Keratinocyte (primary cell): Measurements from ENCODE around the gene SNAPC4. TPM values are rescaled to one million over a fixed set of nuclear protein-coding genes. Genes with fewer than 3 reads are reported as not detected.

ENCODE experiments used
- DNase-seq: peaks from one replicate; pipeline ENCODE4 v3.0.0-alpha.2; 2011; ENCODE audit warnings: low read depth, missing footprints, low spot score
- FAIRE-seq: peaks from 2 replicates; lab custom pipeline; 2011; peaks lifted over from hg19 to GRCh38; lab: Jason Lieb, UNC
- H2AFZ ChIP-seq: 2 replicates; pipeline ENCODE4 v1.6.0; 2012; ENCODE audit warnings: low read length, control low read depth, inconsistent platforms; ENCODE audit not compliant: control insufficient read depth
- H3K27ac ChIP-seq: 2 replicates; pipeline ENCODE4 v1.5.1; 2011; ENCODE audit warnings: low read length; ENCODE audit not compliant: control insufficient read depth, insufficient read depth
- H3K27me3 ChIP-seq: 3 replicates; pipeline ENCODE4 v1.6.0; 2011; ENCODE audit warnings: low read length; ENCODE audit not compliant: control insufficient read depth, insufficient read depth; ENCODE audit errors: extremely low read depth
- H3K36me3 ChIP-seq, 2 experiments: 2 replicates in 1 of 2; 3 replicates in 1 of 2; pipeline ENCODE4 v1.5.1; 2011; ENCODE audit warnings: low read length in 2 of 2, mild to moderate bottlenecking in 1 of 2; ENCODE audit not compliant: control insufficient read depth in 2 of 2, insufficient read depth in 2 of 2; ENCODE audit errors: extremely low read depth in 1 of 2
- H3K4me1 ChIP-seq: 3 replicates; pipeline ENCODE4 v1.5.1; 2011; ENCODE audit warnings: low read length; ENCODE audit not compliant: control insufficient read depth, insufficient read depth; ENCODE audit errors: extremely low read depth
- H3K4me2 ChIP-seq: 3 replicates; pipeline ENCODE4 v1.6.0; 2011; ENCODE audit warnings: low read depth, low read length; ENCODE audit not compliant: control insufficient read depth, insufficient read depth; ENCODE audit errors: extremely low read depth
- H3K4me3 ChIP-seq, 3 experiments: fragments of 200-600 bp in 1 of 3; sonication (generic) in 1 of 3; 2 replicates in 2 of 3; 3 replicates in 1 of 3; pipeline ENCODE4 v1.5.1; 2011 to 2016; ENCODE audit warnings: low read length in 3 of 3, mild to moderate bottlenecking in 3 of 3, control low read depth in 2 of 3, inconsistent platforms in 1 of 3, low read depth in 1 of 3, mixed read lengths in 1 of 3, mixed run types in 1 of 3, moderate library complexity in 1 of 3; ENCODE audit not compliant: control insufficient read depth in 2 of 3, insufficient read depth in 2 of 3; ENCODE audit errors: extremely low read depth in 1 of 3
- H3K79me2 ChIP-seq: 2 replicates; pipeline ENCODE4 v1.6.0; 2012; ENCODE audit warnings: low read length; ENCODE audit not compliant: control insufficient read depth, insufficient read depth
- H3K9ac ChIP-seq: 3 replicates; pipeline ENCODE4 v1.6.0; 2011; ENCODE audit warnings: low read length; ENCODE audit not compliant: control insufficient read depth, insufficient read depth; ENCODE audit errors: extremely low read depth
- H3K9me1 ChIP-seq: 3 replicates; pipeline ENCODE4 v1.6.0; 2011; ENCODE audit warnings: low read length; ENCODE audit not compliant: control insufficient read depth, insufficient read depth; ENCODE audit errors: extremely low read depth
- H3K9me3 ChIP-seq: 2 replicates; pipeline ENCODE4 v1.5.1; 2012; ENCODE audit warnings: low read depth, low read length; ENCODE audit not compliant: control insufficient read depth
- H4K20me1 ChIP-seq: 3 replicates; pipeline ENCODE4 v1.6.0; 2011; ENCODE audit warnings: low read length; ENCODE audit not compliant: control insufficient read depth, insufficient read depth; ENCODE audit errors: extremely low read depth
- CTCF ChIP-seq, 3 experiments: IDR thresholded peaks in 1 of 3; conservative IDR thresholded peaks in 1 of 3; optimal IDR thresholded peaks in 1 of 3; 2 replicates in 2 of 3; 3 replicates in 1 of 3; pipeline versions ENCODE3 to v1.5.1; 2011; ENCODE audit warnings: low read length in 3 of 3, mild to moderate bottlenecking in 3 of 3, moderate library complexity in 2 of 3, control low read depth in 1 of 3, inconsistent platforms in 1 of 3; ENCODE audit not compliant: insufficient read depth in 2 of 3; ENCODE audit errors: extremely low read depth in 1 of 3
- EZH2 ChIP-seq: IDR thresholded peaks from one replicate; pipeline ENCODE4 v1.6.1; 2012; ENCODE audit warnings: inconsistent platforms, mild to moderate bottlenecking, low read length, moderate library complexity
- dilution Hi-C: fragments of 300-500 bp; cut with MboI; formaldehyde crosslinking; loops from one replicate; pipeline ENCODE4 v1.7.0; 2020; ENCODE audit warnings: low sequenced_read_pairs; ENCODE audit not compliant: extremely low pct_ligation_motif_present
- polyA plus RNA-seq, 5 experiments: library from polyadenylated mRNA; depleted of rRNA in 3 of 5; stranded (reverse) in 3 of 5; stranded (forward) in 1 of 5; unstranded in 1 of 5; fragments of >200 nt; gene quantifications; 1 replicate in 1 of 5; 2 replicates in 3 of 5; 3 replicates in 1 of 5; pipeline versions ENCODE4 v1.2.1 to v1.2.3, GENCODE V29; 2011 to 2012; ENCODE audit warnings: missing spikeins in 2 of 5, low read depth in 1 of 5, low replicate concordance in 1 of 5

Gene SNAPC4
- polyA plus RNA-seq, 1 donor (not counting 4 experiments of a cell fraction or from before 2014, with no cell fraction given): 3.6 TPM

DNA sequence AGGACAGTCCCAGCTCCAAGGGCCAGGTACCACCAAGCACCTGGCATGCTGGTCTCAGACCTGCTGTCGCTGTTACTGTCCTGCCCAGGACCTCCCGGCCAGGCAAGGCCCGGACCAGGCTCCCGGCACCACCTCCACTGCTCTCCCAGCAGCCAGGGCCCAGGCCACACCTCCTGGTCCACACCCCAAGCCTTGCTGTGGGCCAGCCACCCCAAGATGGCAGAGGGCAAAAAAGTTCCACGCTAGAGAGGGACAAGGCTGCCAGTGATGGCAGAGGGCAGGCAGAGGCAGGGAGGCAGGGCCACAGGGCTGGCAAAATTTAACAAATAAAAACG, 37.6 kb downstream of the SNAPC4 start:
- FAIRE-seq (no peak), DNase-seq (no peak)
- H4K20me1 ChIP-seq: no peaks in the 10 kb centered on the region
- H3K27ac ChIP-seq: no peak overlapping the region
- H3K9ac ChIP-seq: no peak overlapping the region
- H3K4me1 ChIP-seq: peaks cover 12% of the 10 kb centered on the region
- TF ChIP-seq EZH2: no peak
- TF ChIP-seq CTCF (optimal IDR thresholded peaks at IDR 0.05 in 1 of 3, IDR thresholded peaks at IDR 0.05 in 1 of 3, conservative IDR thresholded peaks at IDR 0.05 in 1 of 3; ENCODE audit: extremely low read depth in 1 of 3, insufficient read depth in 2 of 3, low read length in 3 of 3): no peak
- no peaks in the 10 kb centered on the region for H3K79me2 ChIP-seq
- H3K27me3 ChIP-seq: no peaks in the 10 kb centered on the region
- no peak overlapping the region for H3K4me3 ChIP-seq
- H3K4me2 ChIP-seq: peak overlapping the region; percentile 76
- no peaks in the 10 kb centered on the region for H3K9me1 ChIP-seq
- no peaks in the 10 kb centered on the region for H3K9me3 ChIP-seq
- dilution Hi-C loops: no loop called here
- H3K36me3 ChIP-seq: peaks cover 0 to 3% of the 10 kb centered on the region in 2 experiments
- H2AFZ ChIP-seq: no peak overlapping the region

DNA sequence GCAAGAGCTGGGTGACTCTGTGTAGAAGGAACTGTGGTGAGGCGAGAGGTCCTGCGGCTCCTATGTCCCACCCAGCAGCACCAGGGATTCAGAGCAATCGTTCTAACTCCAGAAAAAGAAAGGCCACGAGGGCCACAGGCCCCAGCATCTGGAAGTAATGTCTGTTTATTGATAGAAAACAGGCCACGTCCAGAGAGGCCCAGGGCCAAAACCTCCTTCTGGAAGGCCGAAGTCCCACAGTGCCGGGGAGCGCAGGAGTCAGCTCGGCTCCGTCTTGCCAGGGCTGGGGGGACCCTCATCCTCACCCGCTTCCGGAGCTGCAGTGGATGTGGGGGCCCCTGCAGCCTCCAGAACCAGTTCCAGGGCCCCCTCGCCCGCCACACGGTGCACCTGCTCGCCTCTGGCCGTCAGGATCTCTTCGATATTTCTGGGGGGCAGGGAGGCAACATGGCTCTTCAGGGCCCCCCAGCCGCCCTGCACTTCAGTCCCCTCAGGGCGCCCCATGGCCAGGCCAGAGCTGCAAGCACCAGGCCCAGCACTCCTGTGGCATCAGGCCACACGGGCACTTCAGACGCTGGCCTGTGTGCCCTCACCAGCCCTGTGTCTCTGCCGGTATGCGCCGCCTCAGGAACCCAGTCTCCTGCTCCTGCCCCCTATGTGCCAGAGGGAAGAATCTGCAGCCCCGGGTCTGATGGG, 38.1 kb downstream of the SNAPC4 start:
- peaks cover 12% of the 10 kb centered on the region for H3K4me1 ChIP-seq
- H4K20me1 ChIP-seq: no peaks in the 10 kb centered on the region
- no peaks in the 10 kb centered on the region for H3K9me3 ChIP-seq
- no peak for TF ChIP-seq EZH2
- H3K9ac ChIP-seq: no peak overlapping the region
- H3K27me3 ChIP-seq: no peaks in the 10 kb centered on the region
- H3K36me3 ChIP-seq: peaks cover 0 to 3% of the 10 kb centered on the region in 2 experiments
- H3K9me1 ChIP-seq: no peaks in the 10 kb centered on the region
- no peak overlapping the region for H3K4me3 ChIP-seq
- dilution Hi-C loops: no loop called here
- H3K27ac ChIP-seq: no peak overlapping the region
- H3K79me2 ChIP-seq: no peaks in the 10 kb centered on the region
- FAIRE-seq: no peak
- no peak for DNase-seq
- no peak overlapping the region for H3K4me2 ChIP-seq
- H2AFZ ChIP-seq: no peak overlapping the region
